Thyroid gland (tissue), 4 donors: ENCODE results near the gene PDE1C. TPM values are rescaled to one million over a fixed set of nuclear protein-coding genes. Genes with fewer than 3 reads are reported as not detected.

Source experiments
- DNase-seq, 2 donors: peaks; one replicate each; pipeline ENCODE4 v3.0.0-alpha.2; 2019
- H3K27ac ChIP-seq, 3 donors: fragments of 200-600 bp; sonication (generic); 1 replicate in 2 of 3; 2 replicates in 1 of 3; pipeline ENCODE4 v1.5.1; 2016 to 2019; ENCODE audit warnings: mild to moderate bottlenecking in 1 of 3, moderate library complexity in 1 of 3
- H3K27me3 ChIP-seq: fragments of 200-600 bp; sonication (generic); one replicate; pipeline ENCODE4 v1.5.1; 2019
- H3K36me3 ChIP-seq, 2 donors: fragments of 200-600 bp; sonication (generic); one replicate each; pipeline ENCODE4 v1.5.1; 2016 to 2019
- H3K4me1 ChIP-seq, 2 donors: fragments of 200-600 bp; sonication (generic); one replicate each; pipeline ENCODE4 v1.5.1; 2017 to 2019
- H3K4me3 ChIP-seq, 3 donors: fragments of 200-600 bp; sonication (generic); replicated peaks in 1 of 3; 1 replicate in 2 of 3; 2 replicates in 1 of 3; pipeline ENCODE4 v1.5.1; 2016; ENCODE audit warnings: mild to moderate bottlenecking in 1 of 3
- H3K9me3 ChIP-seq: fragments of 200-600 bp; sonication (generic); one replicate; pipeline ENCODE4 v1.5.1; 2017
- POLR2A ChIP-seq, 2 donors: fragments of 450-650 bp; IDR thresholded peaks; one replicate each; pipeline ENCODE4 v1.6.1; 2017; ENCODE audit warnings: antibody characterized with exemption in 2 of 2, mild to moderate bottlenecking in 2 of 2, moderate library complexity in 1 of 2
- WGBS, 2 donors: methylation state at CpG; one replicate each; pipeline ENCODE4 v1.1.5; 2017; 5-methylcytosine and 5-hydroxymethylcytosine counted together
- intact Hi-C: fragments of 100-400 bp; cut with DNase I; formaldehyde crosslinking; loops from one replicate; pipeline ENCODE4 v1.15.1; 2023
- total RNA-seq, 4 donors: library from RNA; depleted of rRNA; stranded (reverse); fragments of >200 nt; gene quantifications; one replicate each; pipeline ENCODE4 v1.2.3, GENCODE V29; 2016
- TF ChIP-seq, protein P1 (sequence below), 6 experiments: fragments of 200-600 bp in 3 of 6; fragments of 450-650 bp in 3 of 6; sonication (generic) in 3 of 6; IDR thresholded peaks; one replicate each; pipeline ENCODE4 v1.5.1; 2016 to 2019; ENCODE audit warnings: antibody characterized with exemption in 6 of 6, mild to moderate bottlenecking in 2 of 6, inconsistent platforms in 1 of 6, moderate library complexity in 1 of 6

Gene PDE1C
- total RNA-seq, 4 donors from 2014 or later, result 2.8 to 7.8 (median 4.0) TPM

DNA sequence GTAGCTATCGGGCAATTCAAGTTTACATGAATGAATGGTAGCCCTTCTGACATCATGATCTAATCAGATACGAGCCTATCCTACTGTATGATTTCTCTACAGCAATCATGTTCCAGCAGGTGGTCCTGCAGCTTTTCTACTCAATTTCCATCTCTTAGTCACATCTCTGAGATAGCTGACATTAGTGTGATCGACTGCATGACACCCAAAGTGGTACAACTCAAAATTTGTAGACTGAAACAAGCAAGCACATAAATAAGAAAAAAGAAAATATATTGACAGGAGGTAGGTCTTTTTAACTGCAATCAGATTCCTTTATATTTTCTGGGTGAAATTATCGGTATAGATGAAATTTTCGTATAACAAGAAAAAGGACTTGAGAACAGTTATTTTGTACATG lies 251.2 kb downstream of the PDE1C start:
- no peak for DNase-seq
- Histone ChIP-seq H3K4me3 (no peak overlapping the region), H3K27ac (no peak overlapping the region), H3K4me1 (no peaks in the 10 kb centered on the region), H3K36me3 (no peaks in the 10 kb centered on the region), H3K27me3 (no peaks in the 10 kb centered on the region), H3K9me3 (no peaks in the 10 kb centered on the region)
- intact Hi-C loops, result no loop called here
- 90 to 91% methylated on average over 5 of the region's 5 CpGs for WGBS, 2 donors
- TF ChIP-seq POLR2A (IDR thresholded peaks at IDR 0.05), result no peak
- TF ChIP-seq, protein P1, sequence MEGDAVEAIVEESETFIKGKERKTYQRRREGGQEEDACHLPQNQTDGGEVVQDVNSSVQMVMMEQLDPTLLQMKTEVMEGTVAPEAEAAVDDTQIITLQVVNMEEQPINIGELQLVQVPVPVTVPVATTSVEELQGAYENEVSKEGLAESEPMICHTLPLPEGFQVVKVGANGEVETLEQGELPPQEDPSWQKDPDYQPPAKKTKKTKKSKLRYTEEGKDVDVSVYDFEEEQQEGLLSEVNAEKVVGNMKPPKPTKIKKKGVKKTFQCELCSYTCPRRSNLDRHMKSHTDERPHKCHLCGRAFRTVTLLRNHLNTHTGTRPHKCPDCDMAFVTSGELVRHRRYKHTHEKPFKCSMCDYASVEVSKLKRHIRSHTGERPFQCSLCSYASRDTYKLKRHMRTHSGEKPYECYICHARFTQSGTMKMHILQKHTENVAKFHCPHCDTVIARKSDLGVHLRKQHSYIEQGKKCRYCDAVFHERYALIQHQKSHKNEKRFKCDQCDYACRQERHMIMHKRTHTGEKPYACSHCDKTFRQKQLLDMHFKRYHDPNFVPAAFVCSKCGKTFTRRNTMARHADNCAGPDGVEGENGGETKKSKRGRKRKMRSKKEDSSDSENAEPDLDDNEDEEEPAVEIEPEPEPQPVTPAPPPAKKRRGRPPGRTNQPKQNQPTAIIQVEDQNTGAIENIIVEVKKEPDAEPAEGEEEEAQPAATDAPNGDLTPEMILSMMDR (IDR thresholded peaks at IDR 0.05), result no peak

DNA sequence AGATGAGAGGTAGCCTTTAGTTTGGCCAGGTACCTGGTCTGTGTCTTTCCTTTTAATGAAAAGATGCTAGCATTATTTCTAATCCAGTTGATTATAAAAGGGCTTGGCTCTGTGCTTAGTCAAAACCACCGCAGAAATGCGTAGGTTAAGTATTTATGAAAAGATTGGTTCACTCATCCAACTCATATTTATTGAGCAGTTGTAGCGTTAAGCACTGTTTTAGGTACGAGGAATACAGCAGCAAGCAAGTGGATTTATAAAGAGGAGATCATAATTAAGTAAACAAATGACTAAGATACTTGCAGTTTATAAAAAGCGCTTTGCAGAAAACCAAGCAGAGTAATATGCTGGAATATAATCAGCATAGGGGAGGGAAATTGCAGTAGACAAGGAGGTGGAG lies 253.4 kb downstream of the PDE1C start:
- Histone ChIP-seq H3K36me3 (no peaks in the 10 kb centered on the region), H3K4me1 (no peaks in the 10 kb centered on the region), H3K4me3 (no peak overlapping the region), H3K27me3 (no peaks in the 10 kb centered on the region), H3K9me3 (no peaks in the 10 kb centered on the region), H3K27ac (no peak overlapping the region)
- WGBS, 2 donors, result 88 to 91% methylated on average over 5 of the region's 5 CpGs
- intact Hi-C loops, result no loop called here
- no peak for TF ChIP-seq POLR2A (IDR thresholded peaks at IDR 0.05)
- TF ChIP-seq, protein P1 (IDR thresholded peaks at IDR 0.05), result no peak
- no peak for DNase-seq

DNA sequence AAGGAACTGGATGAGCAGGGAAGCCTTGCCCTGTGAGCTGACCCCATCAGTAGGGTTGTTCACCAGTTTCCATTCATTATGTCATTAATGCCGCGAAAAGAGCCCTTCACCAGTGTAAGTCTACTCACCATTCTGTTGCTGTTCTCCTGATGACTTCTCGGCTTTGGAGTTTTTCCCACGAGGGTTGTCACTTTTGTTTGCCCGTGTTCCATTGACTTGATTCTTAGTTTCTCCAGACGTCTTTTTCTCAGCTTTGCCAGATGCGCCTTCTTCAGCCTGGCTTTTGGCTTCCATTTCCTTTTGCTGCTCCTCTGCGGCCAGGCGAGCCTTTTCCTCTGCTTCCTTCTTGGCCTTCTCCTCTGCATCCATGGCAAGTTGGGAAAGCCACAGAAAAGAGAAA lies 254.4 kb downstream of the PDE1C start:
- Histone ChIP-seq H3K4me1 (no peaks in the 10 kb centered on the region), H3K4me3 (no peak overlapping the region), H3K9me3 (no peaks in the 10 kb centered on the region), H3K36me3 (no peaks in the 10 kb centered on the region), H3K27ac (no peak overlapping the region), H3K27me3 (no peaks in the 10 kb centered on the region)
- 75 to 83% methylated on average over 9 of the region's 9 CpGs for WGBS, 2 donors
- TF ChIP-seq, protein P1 (IDR thresholded peaks at IDR 0.05), result no peak
- no peak for TF ChIP-seq POLR2A (IDR thresholded peaks at IDR 0.05)
- intact Hi-C loops, result no loop called here
- DNase-seq, result no peak

DNA sequence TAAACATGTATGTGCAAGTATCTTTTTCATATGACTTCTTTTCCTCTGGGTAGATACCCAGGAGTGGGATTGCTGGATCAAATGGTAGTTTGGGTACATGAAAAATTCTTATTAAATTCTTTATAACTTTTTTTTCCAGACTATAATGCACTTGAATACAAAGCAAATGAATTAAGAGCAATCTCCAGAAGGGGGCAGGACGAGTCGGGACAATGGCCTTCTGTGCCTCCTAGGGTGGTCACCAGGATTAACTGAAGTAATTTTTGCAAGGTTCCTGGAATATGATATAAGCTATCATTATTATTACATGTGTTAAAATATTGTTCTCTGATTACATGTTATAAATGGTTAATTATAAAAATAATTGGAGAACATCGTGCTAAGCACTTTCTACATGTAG lies 256.0 kb downstream of the PDE1C start:
- WGBS, 2 donors, result 84% methylated on average over 3 of the region's 3 CpGs
- Histone ChIP-seq H3K9me3 (no peaks in the 10 kb centered on the region), H3K36me3 (no peaks in the 10 kb centered on the region), H3K27me3 (no peaks in the 10 kb centered on the region), H3K27ac (no peak overlapping the region), H3K4me1 (no peaks in the 10 kb centered on the region), H3K4me3 (no peak overlapping the region)
- no peak for TF ChIP-seq POLR2A (IDR thresholded peaks at IDR 0.05)
- TF ChIP-seq, protein P1 (IDR thresholded peaks at IDR 0.05), result no peak
- DNase-seq, result no peak
- intact Hi-C loops, result no loop called here

DNA sequence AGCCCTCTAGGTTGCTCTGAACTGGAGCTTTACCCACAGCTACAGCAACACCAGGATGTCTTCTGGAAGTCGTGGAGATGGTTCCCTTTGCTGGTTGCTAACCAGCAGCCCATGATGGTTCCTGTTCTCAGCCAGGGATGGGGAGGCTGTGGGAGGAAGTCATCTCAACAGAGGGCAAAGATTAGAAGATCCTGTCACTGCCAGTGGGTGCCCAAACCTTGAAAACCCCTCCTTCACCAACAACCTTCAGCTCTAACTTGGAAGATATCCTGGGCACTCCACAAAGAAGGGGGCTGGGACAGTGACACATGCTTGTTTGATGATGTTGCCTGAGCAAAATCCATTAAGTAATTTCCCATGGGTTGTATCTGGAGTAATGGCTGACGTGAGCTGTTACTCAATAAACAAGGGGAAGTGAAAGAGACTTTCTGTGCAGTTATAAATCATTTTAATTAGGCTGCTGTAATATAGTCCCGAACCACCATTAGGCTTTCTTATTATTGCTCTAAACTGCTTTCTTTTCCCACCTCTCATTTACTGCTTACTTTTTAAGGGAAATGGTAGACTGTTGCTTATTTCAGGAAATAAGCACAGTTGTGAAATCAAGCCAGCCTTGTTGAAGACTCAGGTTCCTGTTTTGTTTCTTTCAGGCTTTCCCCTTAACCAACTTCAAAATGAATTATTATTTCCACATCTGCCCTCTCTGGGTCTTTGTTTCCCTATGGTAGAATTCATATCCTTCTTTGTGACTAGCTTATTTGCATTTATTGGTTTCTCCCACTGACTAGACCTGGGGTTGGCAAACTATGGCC lies 258.4 kb downstream of the PDE1C start:
- no peaks in the 10 kb centered on the region for H3K36me3 ChIP-seq
- no peak overlapping the region for H3K27ac ChIP-seq
- no peaks in the 10 kb centered on the region for H3K27me3 ChIP-seq
- no peak overlapping the region for H3K4me3 ChIP-seq
- H3K4me1 ChIP-seq, result no peaks in the 10 kb centered on the region
- WGBS, 2 donors, result 68 to 76% methylated on average over 3 of the region's 3 CpGs
- DNase-seq, result no peak
- H3K9me3 ChIP-seq, result no peaks in the 10 kb centered on the region
- TF ChIP-seq POLR2A (IDR thresholded peaks at IDR 0.05), result no peak
- TF ChIP-seq, protein P1 (IDR thresholded peaks at IDR 0.05), result no peak
- intact Hi-C loops, result no loop called here
